AG04449 (cell line): ENCODE results near the gene FAM204A.

Experiments
- CTCF ChIA-PET: fragments of 350-600 bp; formaldehyde crosslinking; extraction: SDS; loops from one replicate; lab custom pipeline; 2021; ENCODE audit warnings: antibody characterized with exemption; lab: Yijun Ruan, JAX
- POLR2A ChIA-PET: fragments of 400-600, 350-600 bp; formaldehyde crosslinking; extraction: SDS; loops from one replicate; lab custom pipeline; 2020; ENCODE audit warnings: antibody characterized with exemption, inconsistent platforms; lab: Yijun Ruan, JAX
- DNase-seq: peaks from one replicate; pipeline ENCODE4 v3.0.0-alpha.2; 2010; ENCODE audit warnings: low read depth, low spot score
- H3K4me3 ChIP-seq: 2 replicates; pipeline ENCODE4 v1.5.1; 2011; ENCODE audit warnings: low read depth, mild to moderate bottlenecking, control low read depth, low read length
- CTCF ChIP-seq: IDR thresholded peaks from one replicate; pipeline ENCODE4 v1.5.1; 2011; ENCODE audit warnings: mild to moderate bottlenecking, moderate library complexity, low read length, control low read depth, inconsistent platforms; ENCODE audit not compliant: insufficient read depth; ENCODE audit errors: missing control alignments

FAM204A gene

GRCh38 chr10:118262538-118262937 is 79.6 kb downstream of the FAM204A start:
- CTCF ChIA-PET, result no interaction called here
- POLR2A ChIA-PET, result no interaction called here
- no peak for DNase-seq
- no peak overlapping the region for H3K4me3 ChIP-seq
- TF ChIP-seq CTCF, result no peak

- CTCF ChIA-PET, result interaction anchor here (0.6 to 2.7 kb wide), 19 partner anchors 9 to 830 kb away, joined by 3 to 15 read pairs (median 4); no protein-coding TSS in a partner anchor
- peak; percentile 57 for TF ChIP-seq CTCF
- POLR2A ChIA-PET, result no interaction called here
- DNase-seq, result no peak
- H3K4me3 ChIP-seq, result no peak overlapping the region
These were observed 82.7 kb downstream of the FAM204A start for GRCh38 chr10:118259288-118259906.

- CTCF ChIA-PET, result interaction anchor here (0.8 to 2.5 kb wide), 8 partner anchors 8 to 827 kb away, joined by 3 to 10 read pairs (median 6); no protein-coding TSS in a partner anchor
- no peak overlapping the region for H3K4me3 ChIP-seq
- TF ChIP-seq CTCF, result no peak
- POLR2A ChIA-PET, result no interaction called here
- no peak for DNase-seq
These were observed 83.8 kb downstream of the FAM204A start for GRCh38 chr10:118258285-118258684.

- DNase-seq, result no peak
- TF ChIP-seq CTCF, result no peak
- ChIA-PET POLR2A (interaction anchor here (0.5 kb wide), 1 partner anchor 57 kb away, joined by 3 read pairs; no protein-coding TSS in a partner anchor), CTCF (interaction anchor here (0.6 to 2.3 kb wide), 5 partner anchors 8 to 1190 kb away, joined by 3 to 10 read pairs (median 8); no protein-coding TSS in a partner anchor)
- no peak overlapping the region for H3K4me3 ChIP-seq
These were observed 85.1 kb downstream of the FAM204A start for GRCh38 chr10:118256825-118257570.

- CTCF ChIA-PET, result interaction anchor here (0.6 to 2.3 kb wide), 3 partner anchors 759 to 1191 kb away, joined by 3 to 10 read pairs (median 8); no protein-coding TSS in a partner anchor
- POLR2A ChIA-PET, result no interaction called here
- no peak overlapping the region for H3K4me3 ChIP-seq
- DNase-seq, result no peak
- no peak for TF ChIP-seq CTCF
These were observed 85.9 kb downstream of the FAM204A start for GRCh38 chr10:118256209-118256608.

GRCh38 chr10:118255355-118255754 is 86.8 kb downstream of the FAM204A start:
- DNase-seq, result no peak
- POLR2A ChIA-PET, result no interaction called here

More at GRCh38 chr10:118255355-118255754, 86.8 kb downstream of the FAM204A start:
- CTCF ChIA-PET, result interaction anchor here (0.6 to 1.0 kb wide), 2 partner anchors 15 to 204 kb away, joined by 3 read pairs; no protein-coding TSS in a partner anchor
- no peak overlapping the region for H3K4me3 ChIP-seq
- no peak for TF ChIP-seq CTCF
